T-helper 1 cell treated with Interleukin-12 subunit alpha and Interleukin-12 subunit beta and Interleukin-4 antibody, amounts not matched to agents 30 ng/mL and 1 ng/mL, for 36 hours (primary cell): ENCODE data around the gene CCDC180. TPM values are rescaled to one million over a fixed set of nuclear protein-coding genes. Genes with fewer than 3 reads are reported as not detected.

Experiments used
- total RNA-seq: library from RNA; stranded (reverse); gene quantifications from 2 replicates; pipeline ENCODE4 v1.2.3, GENCODE V29; 2022

The CCDC180 gene
- total RNA-seq, 1 donor from 2014 or later, result 2.9 TPM

Other genes with a start within 250 kb of the CCDC180 start
- 15.7 and 16.6 TPM in 2 replicates for gene TDRD7, start 104.4 kb downstream of the CCDC180 start, total RNA-seq
- 1.6 and 2.1 TPM in 2 replicates for gene TMOD1, start 194.0 kb downstream of the CCDC180 start, total RNA-seq